LNCaP clone FGC (cell line): ENCODE results near the gene PLAU.

ENCODE experiments used
- DNase-seq: peaks from one replicate; pipeline ENCODE4 v3.0.0-alpha.2; 2011; ENCODE audit warnings: low read depth
- H3K4me3 ChIP-seq: 2 replicates; pipeline ENCODE4 v1.5.1; 2011; ENCODE audit warnings: mild to moderate bottlenecking, low read depth, low read length, control low read depth
- TF ChIP-seq, protein P1 (sequence below): IDR thresholded peaks from 2 replicates; pipeline ENCODE4 v1.5.1; 2012; ENCODE audit warnings: mild to moderate bottlenecking; ENCODE audit not compliant: control insufficient read depth, insufficient read depth; ENCODE audit errors: extremely low read depth

PLAU gene

DNA sequence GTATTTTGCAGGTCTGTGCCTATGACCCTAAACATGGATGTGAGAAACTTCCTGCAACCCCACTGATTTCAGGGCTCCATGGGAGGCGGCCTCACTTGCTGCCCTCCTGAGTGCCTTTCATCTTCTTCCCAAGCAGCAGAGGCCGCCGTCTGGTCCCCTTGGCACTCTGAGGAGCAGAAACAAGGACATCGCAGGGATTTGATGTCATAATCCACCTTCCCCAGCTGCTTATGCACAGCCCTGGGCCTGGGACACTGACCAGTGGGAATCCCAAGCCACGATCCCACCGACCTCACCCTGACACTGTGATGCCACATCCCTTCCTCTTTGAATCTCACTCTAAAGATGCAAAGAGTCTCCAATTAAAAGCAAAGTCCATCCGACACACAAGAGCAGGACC, 44.3 kb upstream of the PLAU start:
- TF ChIP-seq, protein P1, sequence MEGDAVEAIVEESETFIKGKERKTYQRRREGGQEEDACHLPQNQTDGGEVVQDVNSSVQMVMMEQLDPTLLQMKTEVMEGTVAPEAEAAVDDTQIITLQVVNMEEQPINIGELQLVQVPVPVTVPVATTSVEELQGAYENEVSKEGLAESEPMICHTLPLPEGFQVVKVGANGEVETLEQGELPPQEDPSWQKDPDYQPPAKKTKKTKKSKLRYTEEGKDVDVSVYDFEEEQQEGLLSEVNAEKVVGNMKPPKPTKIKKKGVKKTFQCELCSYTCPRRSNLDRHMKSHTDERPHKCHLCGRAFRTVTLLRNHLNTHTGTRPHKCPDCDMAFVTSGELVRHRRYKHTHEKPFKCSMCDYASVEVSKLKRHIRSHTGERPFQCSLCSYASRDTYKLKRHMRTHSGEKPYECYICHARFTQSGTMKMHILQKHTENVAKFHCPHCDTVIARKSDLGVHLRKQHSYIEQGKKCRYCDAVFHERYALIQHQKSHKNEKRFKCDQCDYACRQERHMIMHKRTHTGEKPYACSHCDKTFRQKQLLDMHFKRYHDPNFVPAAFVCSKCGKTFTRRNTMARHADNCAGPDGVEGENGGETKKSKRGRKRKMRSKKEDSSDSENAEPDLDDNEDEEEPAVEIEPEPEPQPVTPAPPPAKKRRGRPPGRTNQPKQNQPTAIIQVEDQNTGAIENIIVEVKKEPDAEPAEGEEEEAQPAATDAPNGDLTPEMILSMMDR: no peak
- no peak overlapping the region for H3K4me3 ChIP-seq
- DNase-seq: no peak

DNA sequence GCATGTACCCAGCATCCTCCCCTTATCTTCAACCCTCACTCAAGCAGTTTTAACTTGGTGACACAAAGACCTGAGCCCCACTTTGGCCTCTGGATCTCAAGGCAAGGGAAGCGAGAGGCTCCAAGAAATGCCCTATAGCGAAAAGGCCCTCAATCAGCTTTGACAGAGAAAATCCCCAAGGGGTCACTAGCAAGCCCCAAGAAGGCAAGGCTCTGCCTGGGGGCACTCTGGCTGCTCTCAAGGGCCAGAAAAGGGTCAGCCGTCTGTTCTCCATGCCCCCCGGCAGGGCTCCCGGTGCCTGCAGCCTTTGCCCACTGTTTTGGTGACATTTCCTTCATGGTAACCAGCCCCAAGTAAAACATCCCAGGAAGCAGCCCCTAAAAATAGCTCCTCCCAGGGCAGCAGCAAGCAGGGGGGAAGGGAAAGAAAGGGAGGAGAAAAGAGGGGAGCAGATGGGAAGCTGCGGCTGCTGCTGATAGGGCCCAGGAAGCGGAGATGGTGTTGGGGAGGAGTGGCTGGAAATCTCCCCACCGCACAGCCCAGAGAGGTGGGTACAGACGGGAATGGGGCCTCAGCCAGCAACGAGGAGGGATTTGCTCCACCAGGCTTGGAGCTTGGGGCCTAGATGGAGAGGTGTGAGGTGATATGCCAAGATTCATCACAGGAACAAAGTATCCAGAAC, 43.7 kb upstream of the PLAU start:
- no peak for DNase-seq
- H3K4me3 ChIP-seq: no peak overlapping the region
- TF ChIP-seq, protein P1: no peak

DNA sequence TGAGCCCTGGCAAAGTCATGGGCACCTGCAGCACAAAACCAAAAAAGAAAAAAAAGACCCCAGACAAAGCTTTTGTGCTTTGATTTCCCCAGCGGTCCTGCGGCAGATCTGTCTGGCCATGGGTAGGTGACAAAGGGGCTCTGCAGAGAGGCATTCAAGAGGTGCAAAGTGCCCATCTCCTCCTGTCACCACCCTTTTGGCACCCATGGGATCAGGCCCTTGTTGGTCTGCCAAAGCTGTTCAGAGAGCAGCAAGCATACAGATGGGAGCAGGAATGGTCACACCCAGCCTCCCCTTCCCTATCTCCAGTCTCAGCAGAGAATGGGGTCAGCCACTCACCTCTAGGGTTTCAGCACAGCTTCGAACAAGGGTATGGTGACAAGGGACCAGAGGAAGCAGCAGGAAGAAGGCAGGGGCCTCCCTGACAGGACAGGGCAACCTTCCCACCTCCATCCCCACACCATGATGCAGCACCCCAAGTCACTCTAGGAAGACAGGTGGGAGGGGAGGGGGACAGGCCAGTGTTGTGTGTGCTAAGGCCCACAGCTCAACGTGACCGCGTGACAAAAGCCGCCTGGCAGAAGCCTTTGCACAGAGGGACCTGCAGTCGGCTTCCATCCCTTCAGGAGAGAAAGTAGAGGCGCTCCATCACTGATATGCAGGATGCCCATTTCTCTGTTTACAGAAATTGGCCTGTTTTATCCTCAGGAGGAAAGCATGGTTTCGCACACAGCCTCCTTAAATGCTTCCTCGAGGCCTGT, 42.9 kb upstream of the PLAU start:
- no peak overlapping the region for H3K4me3 ChIP-seq
- DNase-seq: no peak
- TF ChIP-seq, protein P1: no peak

DNA sequence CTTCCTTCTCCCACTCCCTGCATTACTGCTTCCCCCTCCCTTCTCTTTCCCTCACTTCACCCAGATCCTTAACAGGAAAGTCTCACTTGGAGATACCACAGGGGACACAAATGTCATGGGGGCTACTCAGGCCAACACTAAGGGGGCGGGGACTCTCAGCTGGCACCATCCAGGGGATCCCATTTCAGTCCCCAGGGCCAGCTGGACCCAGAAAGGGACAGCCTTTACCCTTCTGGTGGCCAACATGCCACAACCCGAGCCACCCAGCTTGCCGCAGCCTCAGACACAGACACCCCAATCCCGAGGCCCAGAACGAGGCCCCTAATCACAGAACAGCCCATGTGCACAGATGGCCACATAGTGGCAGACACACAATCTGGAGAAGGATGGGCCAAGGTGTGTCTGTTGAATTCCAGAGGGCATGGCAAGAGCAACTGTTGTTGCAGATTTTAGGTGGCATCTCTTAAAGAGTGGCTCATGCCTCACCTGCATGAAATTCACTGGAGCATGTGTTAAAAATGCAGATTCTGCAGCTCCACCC, 42.2 kb upstream of the PLAU start:
- TF ChIP-seq, protein P1: no peak
- no peak for DNase-seq
- no peak overlapping the region for H3K4me3 ChIP-seq

DNA sequence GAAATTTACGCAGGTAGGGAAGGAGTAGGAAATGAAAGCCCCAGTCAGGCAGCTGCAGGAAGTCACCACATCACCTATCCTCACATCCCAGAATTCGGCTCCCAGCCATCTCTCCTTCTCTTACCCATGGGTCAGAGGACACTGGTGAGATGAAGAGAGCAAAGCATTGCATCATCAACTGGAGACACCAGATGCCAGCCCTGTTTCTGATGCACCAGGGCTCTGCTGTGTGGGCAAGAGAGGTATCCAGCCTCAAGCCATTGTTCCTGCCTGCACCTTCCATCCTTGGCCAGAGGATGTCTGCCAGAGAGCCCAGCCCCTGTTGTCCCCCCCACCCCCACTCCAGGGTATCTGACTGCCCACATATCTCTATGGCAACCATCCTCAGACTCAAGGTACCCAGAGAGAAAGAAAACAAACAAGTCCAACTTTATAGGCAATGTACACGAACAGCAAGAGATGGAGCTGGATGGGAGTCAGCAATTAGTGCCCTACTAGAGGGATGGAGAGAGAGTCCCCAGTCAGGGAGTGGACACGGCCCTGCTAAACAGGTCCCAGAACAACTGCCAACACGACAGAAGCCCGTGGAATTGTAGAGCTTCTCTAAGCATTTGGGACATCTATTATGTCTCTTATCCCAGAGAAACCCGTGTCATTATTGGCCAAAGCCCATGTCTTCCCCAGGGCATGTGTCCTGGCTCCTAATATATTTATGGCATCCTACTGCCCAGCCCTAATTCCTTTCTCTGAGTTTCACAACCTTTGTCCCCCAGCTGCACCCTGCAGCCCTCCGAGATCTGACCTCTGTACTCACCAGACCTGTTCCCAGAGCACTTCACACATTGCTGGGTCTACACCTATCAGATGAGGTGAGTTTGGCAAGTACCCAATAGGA, 39.4 kb upstream of the PLAU start:
- H3K4me3 ChIP-seq: no peak overlapping the region
- no peak for DNase-seq
- TF ChIP-seq, protein P1: no peak

DNA sequence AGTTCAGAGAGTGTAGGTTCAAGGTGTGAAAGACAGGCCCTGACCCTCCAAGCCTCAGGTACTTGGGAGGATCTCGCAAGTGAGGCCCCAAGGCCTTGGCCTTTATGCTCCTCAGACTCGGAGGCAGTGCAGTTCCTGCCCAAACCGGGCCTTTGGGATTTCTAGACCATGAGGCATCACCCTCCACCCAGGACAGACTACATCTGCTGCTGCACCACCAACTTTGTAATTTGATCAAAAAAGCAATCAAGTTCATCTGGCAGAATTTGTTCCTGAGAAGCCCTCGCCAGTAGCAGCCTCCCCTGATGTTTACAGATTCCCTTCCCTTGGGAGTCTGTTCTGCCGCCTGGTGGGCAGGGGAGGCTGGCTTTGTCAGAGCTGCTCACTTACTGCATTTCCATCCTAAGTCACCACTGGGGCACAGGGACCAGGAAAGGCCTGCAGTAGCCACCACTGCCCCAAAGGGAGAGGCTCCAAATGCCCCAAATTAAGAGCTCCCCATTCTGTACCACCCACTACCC, 38.7 kb upstream of the PLAU start:
- TF ChIP-seq, protein P1: no peak
- no peak for DNase-seq
- no peak overlapping the region for H3K4me3 ChIP-seq
